ENCODE measurements around the gene ZNF292.
"Not testable (repeated sequence)": the region's sequence is repeated elsewhere in the genome, so short reads cannot be mapped to it uniquely, and the experiment has no call there.

The ZNF292 gene

DNA sequence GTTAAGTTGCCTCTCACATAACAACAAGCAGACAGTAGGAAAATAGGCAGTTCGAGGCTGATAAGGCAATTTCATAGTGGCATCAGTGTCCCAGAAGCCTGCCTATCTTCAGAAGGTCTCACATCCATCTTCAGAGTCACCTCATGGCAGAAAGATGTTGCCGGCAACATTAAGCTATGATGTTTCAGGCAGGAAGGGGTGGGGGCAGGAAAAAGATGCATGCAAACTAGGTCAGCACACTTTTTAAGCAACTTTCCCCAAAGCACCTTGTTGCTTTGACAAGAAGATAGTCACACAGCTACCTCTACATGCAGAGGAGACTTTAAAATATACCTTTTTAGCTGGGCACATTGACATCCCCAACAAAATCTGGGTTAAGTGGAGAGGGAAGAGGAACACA, 123.8 kb downstream of the ZNF292 start:
- no peak for DNase-seq (ENCODE audit: low read depth)

DNA sequence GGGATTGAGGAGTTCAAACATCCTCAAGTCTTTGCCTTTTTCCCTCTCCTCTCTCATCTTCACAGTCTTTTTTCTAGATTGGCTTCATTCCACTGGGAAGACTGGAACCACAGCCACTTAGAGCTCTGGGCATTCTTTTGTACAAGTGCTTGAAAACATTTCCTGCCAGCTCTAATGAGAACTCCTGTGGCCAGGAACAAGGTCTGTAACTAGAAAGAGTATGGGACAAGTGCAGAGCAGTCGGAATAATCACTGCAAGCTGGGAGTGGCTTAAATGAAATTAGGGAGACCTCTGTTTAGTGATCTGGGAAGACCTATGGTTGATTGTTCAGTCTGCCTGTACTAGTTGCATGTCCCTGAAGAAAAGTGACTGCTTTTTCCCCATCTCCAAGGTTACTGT, 126.1 kb downstream of the ZNF292 start:
- DNase-seq (ENCODE audit: low read depth), result no peak

- DNase-seq (ENCODE audit: low read depth), result no peak
Measured at GRCh38 chr6:87282743-87283142, 127.4 kb downstream of the ZNF292 start.

GRCh38 chr6:87283461-87283860, 128.1 kb downstream of the ZNF292 start:
- no peak for DNase-seq (ENCODE audit: low read depth)

- DNase-seq (ENCODE audit: low read depth), result no peak
Measured at GRCh38 chr6:87287251-87287650, 131.9 kb downstream of the ZNF292 start.

DNA sequence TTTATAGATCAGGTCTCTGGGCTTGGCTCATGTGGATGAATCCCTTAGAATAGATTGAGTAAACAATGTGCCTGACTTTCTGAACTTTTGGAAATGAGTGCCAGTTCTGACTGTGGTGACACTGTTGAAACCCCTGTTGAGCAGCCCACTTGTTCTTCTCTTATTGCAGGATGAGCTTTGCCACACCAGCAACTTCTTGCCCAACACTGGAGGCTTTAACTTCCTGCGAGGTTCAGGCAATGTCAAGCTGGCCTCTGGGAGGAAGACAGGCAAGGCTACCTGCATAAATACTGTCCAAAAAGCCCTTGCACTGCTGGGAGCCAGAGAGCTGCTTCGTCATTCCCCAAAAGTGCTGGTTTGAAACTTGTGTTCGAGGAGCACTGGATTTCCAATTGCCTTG, 134.2 kb downstream of the ZNF292 start:
- no peak for DNase-seq (ENCODE audit: low read depth)

GRCh38 chr6:87291883-87292282, 136.5 kb downstream of the ZNF292 start:
- DNase-seq (ENCODE audit: low read depth), result no peak

- no peak for DNase-seq (ENCODE audit: low read depth)
Measured at GRCh38 chr6:87293526-87293925, 138.2 kb downstream of the ZNF292 start.

- DNase-seq (ENCODE audit: low read depth), result no peak
Measured at GRCh38 chr6:87297119-87297518, 141.8 kb downstream of the ZNF292 start.

DNA sequence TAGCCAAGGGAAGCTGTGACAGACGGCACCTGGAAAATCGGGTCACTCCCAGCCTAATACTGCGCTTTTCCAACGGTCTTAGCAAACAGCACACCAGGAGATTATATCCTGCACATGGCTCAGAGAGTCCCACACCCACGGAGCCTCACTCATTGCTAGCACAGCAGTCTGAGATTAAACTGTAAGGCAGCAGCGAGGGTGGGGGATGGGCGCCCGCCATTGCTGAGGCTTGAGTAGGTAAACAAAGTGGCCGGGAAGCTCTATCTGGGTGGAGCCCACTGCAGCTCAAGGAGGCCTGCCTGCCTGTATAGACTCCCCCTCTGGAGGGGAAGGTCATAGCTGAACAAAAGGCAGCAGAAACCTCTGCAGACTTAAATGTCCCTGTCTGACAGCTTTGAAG, 145.9 kb downstream of the ZNF292 start:
- not testable (repeated sequence) for DNase-seq (ENCODE audit: low read depth)

- DNase-seq (ENCODE audit: low read depth), result no peak
Measured at GRCh38 chr6:87308970-87309369, 153.6 kb downstream of the ZNF292 start.

GRCh38 chr6:87312860-87313259, 157.5 kb downstream of the ZNF292 start:
- DNase-seq (ENCODE audit: low read depth), result no peak
